AML-193 (cell line): ENCODE data around the gene ELL2.
"Not testable (repeated sequence)": the region's sequence is repeated elsewhere in the genome, so short reads cannot be mapped to it uniquely, and the experiment has no call there.

Source experiments
- DNase-seq, 2 experiments: peaks; one replicate each; lab custom pipeline; 2025; lab: John Stamatoyannopoulos, UW

Gene ELL2

DNA sequence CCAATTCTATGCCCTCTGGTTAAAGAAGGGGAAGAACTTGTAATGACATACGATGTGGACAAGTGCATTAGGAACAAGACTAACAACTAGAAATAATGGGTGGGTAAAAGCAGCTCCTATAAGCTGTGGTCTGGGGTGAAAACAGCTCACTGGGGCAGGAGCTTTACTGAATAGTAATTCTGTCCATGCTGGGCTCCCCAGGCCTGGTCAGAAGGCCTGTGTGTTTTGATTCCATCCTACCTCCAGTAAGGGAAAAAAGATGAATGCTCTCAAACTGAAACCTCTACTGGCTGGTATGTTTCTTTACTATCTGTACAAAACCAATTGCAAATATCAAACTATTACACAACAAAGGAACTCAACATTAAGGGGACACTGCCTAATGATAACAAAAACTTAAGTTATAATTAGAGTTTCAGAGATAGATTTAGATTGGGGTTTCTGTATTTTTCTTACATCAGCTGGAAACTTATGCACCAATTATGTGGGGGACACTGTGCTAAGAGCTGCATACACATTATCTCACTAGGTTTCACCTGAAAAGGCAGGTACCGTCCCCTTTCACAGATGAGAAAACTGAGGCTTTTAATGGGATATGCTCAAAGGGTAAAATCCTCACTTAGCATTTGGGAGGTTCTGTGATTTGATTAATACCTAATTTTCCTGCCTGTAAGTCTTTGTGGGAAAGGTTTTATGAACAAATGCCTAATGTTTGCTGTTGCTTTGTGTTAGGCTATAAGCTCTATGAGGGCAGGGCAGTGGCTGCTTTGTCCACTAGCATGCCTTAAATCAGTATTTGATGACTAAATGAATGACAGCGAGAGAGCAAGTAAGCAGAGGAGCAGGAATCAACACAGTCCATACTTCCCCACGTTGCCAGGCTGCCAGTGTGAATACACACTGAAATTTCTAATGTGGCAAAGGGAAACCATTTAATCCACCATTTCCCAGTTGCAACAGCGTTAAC, 53.6 kb downstream of the ELL2 start:
- DNase-seq: no peak

DNA sequence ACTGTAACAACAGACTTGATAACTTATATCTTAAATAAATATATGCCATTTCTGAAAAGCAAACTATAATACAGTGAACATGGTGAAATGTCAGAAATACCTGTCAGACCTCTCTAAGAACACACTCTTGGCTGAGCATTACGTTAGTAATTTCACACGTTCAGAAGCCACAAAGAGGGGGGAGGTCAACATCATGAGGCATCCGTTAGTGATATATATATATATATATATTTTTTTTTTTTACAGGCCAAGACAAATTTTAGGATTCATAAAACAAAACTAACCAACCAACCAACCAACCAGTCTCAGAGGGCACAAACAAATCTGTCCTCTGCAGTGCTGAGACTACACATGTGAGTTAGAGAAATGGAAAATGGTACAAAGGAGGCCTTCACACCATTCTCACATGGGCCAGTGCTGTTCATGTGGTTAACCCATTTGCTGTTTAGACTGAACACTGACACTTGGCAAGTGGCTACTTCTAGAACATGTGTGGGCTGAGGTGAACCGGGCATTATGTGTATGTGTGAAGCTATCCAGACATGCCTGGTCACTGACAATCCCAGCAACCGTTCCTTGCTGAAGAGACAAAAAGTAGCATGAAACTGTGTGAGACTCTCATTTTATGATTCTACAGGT, 54.5 kb downstream of the ELL2 start:
- DNase-seq: no peak

GRCh38 chr5:95906398-95906797, 55.3 kb downstream of the ELL2 start:
- DNase-seq: not testable (repeated sequence)

DNA sequence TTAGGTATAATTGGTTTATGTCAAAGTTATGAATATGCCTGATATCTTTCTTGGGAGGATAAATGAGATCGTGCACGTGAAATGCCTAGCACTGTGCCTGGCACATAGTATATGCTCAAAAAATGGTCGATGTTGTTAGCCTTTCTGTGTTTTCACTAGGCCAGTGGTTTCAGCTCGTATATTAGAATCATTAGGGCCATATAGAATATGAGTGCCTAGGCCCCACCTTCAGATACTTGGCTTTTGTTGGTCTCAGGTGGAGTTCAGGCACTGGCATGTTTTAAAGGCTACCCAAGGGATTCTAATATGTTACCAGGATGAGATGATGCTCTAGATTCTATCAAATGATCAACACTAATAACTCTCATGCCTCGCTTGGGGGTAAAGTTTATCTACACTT, 56.8 kb downstream of the ELL2 start:
- DNase-seq: no peak

GRCh38 chr5:95903838-95904237, 57.8 kb downstream of the ELL2 start:
- no peak for DNase-seq

GRCh38 chr5:95901676-95902627, 59.7 kb downstream of the ELL2 start:
- DNase-seq: no peak

DNA sequence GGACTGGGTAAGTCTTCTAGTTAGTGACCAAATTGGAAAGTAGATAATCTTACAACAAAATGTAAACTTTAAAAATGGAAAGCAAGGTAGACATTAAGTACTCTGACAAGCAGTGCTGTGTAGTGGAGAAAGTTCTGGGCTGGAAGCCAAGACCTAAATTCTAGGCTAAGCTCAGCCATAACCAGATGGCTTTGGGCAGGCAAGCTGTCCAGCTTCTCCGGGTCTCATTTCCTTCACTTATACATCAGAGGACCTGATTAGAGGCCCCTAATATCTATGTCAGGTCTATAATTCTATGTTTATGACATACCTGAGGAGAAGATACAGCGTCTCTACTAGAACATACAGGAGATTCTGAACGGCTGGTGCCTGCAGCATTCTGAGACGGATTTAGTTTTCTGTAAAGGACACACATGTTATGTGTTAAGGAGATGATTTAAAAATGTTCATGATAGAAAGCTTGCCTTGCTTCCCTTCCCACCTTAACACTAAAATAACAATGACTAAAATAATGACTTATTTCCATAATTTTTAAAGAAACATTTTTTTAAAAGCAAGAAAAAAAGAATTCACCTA, 61.2 kb downstream of the ELL2 start:
- no peak for DNase-seq

- no peak for DNase-seq
These were observed 61.8 kb downstream of the ELL2 start for GRCh38 chr5:95899829-95900228.

GRCh38 chr5:95899006-95899405, 62.6 kb downstream of the ELL2 start:
- no peak for DNase-seq

DNA sequence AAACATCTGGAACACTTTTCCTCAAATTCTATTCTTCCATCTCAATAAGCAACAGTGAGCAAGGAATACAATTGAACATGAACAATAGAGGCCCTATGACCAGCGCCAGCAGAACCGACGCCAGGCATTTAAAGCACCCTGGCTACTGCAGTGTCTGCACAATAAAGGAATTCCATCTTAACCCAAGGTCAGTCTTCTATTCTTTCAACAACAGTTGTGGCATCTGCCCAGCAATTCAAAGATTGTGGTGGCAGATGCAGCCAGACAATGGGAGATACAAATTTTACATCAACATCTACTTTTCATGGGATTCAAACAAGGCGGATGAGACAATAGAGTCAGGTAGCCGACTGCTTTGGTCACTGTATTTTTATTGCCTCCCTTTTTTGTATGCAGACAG, 65.9 kb downstream of the ELL2 start:
- DNase-seq: no peak

DNA sequence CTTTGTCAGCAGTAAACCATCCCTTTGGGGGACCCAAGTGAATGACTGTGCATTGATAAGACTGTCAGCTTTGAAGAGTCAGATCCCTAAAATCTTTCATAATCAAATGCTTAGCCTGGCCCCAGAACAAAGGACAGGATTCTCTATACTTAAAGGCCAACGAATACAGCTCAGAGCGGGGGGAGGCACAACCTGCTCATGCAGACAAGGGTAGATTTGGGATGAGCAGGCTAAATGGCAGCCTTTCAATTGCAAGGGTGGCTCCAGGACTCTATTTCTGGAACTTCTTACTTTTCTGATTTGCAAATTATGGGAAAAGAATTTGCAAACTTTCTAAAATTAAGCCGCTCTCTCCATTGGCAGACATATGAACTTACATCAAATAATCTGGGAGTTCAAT, 66.4 kb downstream of the ELL2 start:
- no peak for DNase-seq

DNA sequence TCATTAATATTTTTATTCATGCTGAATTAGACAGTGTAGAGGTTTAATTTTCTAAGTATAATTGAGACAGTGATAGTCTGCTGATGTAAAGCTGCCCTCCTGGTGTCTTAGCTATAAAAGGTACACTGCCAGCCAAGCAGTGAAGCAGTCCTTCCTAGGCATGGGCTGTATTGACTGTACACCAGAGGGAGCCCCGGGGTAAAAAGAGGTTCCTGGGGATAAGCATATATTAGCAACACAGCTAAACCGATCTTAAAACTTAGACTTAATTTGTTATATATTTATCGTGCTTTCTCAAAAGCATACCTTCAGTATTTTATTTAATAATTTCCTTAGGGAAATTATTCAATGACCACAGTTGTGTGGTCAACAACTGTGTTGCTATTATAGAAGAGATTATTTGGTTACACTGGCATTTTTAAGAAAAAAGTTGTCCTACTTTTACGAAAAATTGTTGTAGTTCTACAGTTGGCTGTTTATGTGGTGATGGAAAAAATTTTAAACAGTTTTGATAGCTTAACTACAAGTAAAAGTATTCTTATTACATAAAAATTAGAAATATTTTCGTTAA, 68.8 kb downstream of the ELL2 start:
- DNase-seq: peak; percentile 63 to 64

DNA sequence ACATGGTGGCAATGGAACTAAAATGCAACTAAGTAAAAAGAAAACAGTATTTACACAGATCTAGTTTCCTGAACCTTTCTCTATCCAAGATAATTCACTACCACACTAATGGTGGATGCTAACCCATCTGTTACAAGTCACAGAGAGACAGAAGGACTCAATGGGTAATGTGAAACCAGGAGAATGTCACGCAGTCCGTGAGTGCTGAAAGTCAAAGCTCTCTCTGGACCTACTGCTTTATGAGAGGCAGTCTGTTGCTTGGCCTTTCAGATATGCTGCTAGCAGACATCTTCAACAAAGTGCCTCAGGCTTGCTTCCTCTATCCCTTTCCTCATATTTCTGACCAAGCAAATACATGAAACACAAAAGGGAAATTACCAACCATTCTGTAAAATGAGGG, 70.2 kb downstream of the ELL2 start:
- DNase-seq: no peak

DNA sequence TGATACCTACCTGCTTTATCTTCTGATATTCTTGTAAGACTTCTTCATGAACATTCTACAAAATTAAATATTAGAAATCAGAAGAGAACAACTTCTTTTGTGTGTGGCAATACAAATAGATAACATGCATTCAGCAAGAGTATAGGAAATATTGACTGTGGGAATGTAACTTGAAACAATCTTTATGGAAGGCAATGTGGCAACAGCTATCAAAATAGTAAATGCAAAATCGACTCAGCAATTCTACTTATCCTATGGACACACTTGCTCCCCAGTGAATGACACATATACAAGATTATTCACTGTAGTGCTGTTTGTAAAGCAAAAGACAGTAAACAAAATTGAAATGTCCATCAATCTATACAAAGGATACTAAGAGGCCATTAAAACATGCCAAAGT, 72.6 kb downstream of the ELL2 start:
- no peak for DNase-seq

- no peak for DNase-seq
These were observed 73.7 kb downstream of the ELL2 start for GRCh38 chr5:95887977-95888376.

GRCh38 chr5:95886340-95887044, 75.2 kb downstream of the ELL2 start:
- no peak for DNase-seq

DNA sequence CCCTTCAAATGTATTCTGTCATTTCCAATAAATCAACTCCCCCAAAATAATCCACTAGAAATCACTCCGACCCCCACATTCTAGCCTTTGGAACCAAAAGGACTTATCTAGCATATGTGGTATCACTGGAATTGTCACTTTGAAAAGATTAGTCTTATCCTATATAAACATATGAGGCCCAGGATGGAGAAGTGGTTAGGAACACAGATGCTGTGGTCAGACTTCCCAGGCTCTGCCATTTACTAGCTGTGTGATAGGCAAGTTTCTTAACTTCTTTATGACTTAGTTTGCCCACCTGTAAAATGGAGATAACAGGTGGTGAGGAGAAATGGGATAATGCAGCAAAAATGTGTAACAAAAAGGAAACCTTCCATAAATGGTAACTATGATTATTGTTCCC, 77.1 kb downstream of the ELL2 start:
- DNase-seq: no peak

DNA sequence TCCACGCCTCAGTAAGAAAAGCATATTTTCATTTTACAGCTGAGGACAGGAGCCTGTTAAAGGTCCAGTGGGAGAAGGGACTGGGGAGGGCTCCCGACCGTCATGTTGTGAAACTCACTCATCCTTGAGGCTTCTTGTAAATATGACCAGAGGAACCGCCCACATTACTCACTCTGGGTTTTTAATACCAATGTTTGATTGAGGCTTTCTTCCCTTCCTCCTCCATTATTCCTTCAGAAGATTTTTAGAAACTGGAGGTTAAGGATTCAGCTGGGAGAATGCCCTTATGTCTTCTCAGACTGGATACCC, 77.7 kb downstream of the ELL2 start:
- DNase-seq: no peak

DNA sequence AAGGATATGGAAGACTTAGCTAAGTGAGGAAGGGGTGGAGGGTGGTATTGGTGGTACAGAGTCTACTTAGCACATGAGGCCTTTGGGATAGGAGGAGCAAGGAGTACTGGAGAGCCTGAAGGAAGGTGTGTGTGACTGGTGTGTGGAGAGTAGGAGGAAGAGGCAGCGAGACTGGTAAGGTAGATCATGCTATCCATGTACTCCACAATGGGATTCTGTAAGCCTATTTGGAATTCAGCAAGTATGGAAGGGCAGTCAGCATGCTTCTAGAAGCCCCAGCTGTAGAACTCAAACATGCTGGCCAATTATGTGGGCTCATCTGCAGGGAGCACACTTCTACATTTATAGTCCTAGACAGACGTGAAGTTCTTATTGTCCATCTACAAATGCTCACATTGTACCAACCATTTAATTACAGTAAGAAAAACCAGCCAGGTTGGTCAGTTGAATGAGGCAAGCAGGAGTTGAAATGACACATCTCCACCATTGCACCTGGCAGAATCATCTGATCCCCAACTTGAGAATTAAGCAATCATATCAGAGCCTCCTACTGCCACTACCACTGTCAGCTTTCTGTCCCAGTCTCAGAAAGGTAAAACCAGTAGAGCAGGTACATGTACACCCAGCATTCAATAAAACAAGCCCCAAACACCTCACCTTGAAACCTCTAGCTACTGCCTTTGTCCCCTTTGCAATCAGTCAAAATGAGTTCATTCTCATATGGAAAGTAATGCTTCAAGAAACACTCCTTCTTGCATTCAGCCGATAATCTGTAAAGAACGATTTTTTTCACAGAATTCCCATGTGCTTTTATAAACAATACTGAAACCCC, 78.2 kb downstream of the ELL2 start:
- no peak for DNase-seq

- no peak for DNase-seq
These were observed 79.8 kb downstream of the ELL2 start for GRCh38 chr5:95881833-95882232.
